NCI-H1092 treated with DMSO at 0.1 percent for 48 hours (cell line): ENCODE data around the gene HMX3.

Experiments used
- DNase-seq: peaks from one replicate; lab custom pipeline; 2025; lab: John Stamatoyannopoulos, UW

HMX3 gene

DNA sequence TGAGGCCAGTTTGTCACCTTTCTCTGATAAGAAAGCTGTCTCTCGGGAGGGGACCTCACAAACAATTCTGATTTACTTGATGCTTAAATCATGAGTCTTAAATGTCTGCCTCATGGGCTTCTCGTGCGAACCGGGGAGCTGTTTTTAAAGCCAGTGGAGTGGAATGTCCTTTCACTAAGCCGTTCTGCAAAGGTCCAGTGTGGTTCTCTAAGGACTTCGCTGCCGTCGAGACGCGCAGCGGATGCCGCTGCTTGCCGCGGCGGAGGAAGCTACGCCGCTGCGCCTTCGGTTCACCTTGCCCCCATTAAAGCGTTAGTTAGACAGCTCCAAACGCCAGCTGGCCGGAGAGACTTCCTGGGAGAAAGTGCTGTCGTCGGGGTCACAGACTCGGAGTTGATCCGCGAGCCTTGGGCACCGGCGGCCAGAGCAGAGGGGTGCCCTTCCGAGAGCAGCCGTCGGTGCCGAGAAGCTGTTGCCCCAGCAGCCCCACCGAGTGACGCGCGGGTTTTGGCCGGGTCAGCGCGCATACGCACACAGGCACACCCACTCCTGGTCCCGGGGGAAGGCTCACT is 1.3 kb upstream of the HMX3 start:
- no peak for DNase-seq

- no peak for DNase-seq
These were observed 805 bp upstream of the HMX3 start for GRCh38 chr10:123134915-123135414.

DNA sequence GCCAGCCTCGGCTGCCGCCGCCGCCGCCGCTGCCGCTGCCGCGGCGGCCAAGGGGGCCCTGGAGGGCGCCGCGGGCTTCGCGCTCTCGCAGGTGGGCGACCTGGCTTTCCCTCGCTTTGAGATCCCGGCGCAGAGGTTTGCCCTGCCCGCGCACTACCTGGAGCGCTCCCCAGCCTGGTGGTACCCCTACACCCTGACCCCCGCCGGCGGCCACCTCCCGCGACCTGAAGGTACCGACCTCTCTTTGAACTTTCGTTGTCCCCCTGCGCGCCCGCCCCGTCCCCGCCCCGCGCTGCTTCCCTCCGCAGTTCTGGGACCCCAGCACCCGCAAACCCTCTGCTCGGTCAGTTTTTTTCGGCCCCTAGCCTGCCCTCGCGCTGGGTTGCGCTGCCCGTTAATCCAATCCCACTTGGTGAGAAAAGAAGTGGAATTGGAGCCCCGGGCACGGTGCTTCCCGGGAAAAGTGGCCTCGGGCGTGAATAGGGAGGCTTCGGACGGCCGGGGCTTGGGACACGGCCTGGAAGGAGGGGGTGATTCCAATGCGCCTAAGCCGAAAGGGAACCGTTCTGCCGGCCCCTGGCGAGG is 543 bp downstream of the HMX3 start:
- DNase-seq: peak; percentile 42

GRCh38 chr10:123136806-123137642 is 1.3 kb downstream of the HMX3 start:
- peak; percentile 42 for DNase-seq

DNA sequence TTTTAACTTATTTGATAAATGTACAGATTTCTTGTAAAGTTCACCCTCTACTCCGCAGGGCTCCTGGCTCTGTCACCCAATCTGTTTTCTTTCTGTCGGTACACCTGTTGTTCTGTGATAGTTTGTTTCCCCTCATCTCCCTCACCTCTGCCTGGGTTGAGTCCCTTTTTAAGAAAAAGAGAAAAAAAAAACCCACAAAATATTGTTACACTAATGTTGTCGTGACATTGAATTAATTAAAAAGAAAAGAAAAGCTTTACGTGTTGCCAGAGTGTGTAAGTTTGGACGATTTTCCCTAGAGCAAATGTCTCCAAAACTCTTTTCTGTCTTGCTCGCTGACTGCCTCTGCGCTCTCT is 3.4 kb downstream of the HMX3 start:
- DNase-seq: no peak

DNA sequence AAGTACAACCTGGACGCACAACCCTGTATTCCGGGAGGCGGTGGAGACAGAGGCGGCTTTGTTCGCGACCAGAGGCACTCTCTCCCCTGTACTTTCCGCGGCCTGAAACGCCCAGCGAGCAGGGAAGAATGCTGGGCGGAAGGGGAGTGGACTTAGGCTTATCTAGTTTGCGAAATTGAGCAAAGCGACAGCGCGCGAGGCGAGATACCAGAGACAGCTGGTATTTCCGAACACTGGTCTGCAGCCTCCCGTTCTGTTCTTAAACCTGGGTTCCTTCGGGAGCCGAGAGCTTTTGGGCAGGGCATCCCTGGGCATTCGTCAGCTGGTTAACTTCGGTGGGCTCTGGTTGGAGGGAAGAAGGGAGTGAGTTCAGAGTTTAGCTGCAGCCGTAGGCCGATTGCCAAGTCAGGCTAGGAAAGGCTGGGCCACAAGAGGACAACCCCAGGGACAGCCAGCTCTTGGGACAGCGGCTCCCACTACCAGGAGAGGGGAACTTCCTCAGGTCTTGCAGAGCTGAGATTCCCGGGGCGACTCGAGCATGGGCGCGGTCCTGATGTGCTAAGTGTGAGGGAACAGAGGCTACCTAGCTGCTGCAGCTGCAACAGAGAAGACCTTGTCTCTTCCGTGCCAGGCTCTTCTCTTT is 3.9 kb downstream of the HMX3 start:
- no peak for DNase-seq

DNA sequence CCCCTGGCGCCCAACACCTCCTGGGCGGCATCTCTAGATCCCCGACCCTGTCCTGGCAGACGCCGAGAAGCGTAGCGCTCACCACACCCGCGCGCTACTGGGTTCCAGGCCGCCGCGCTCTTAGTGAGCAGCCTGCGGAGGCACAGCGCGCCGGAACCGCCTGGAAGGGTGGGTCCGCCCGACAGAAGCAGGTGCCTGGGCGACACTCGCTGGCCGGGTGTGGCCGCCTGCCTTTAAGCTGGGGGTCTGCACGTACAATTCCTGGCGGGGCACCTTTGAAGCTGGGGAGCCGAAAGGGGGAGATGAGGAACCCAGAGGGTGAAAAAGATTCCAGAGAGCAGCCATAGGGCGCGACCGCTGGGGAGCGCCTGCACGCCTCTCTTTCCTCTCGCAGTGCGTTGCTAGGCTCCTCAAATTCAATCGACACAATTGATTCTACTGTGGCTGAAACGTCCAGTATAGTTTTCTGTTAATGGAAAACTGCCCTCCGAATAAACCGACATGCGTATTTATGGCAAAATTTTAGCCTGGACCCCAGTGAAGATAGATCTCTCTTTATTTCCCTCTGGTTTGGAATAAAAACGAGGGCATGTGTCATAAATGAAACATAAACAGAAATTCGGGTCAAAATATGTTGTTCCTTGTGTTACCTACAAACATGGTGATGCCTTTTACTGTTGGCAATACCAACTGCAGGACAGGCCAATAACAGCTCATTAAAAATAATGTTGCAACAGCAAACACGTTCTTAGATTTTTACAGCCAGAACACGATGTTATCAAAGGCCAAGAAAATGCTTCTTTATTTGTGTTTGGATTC is 4.6 kb downstream of the HMX3 start:
- DNase-seq: no peak

DNA sequence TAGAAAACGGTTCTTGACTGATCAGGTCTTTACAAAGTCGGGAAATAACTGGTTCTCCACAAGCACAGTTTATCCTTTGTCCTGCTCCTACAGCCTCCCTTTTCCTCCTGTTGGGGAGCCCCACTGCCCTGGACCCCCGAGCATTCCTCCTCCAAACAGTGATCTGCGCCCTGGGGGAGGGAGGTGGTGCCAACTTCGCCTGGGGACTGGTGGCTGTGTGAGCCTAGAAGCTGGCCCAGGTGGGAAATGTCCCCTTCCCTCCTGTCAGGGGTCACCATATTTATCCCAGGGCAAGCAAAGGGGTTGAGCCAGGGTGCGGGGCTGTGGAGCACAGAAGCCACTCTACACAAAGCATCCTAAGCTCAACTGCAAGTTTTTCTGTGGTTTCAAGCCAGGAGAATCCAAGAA is 5.2 kb downstream of the HMX3 start:
- no peak for DNase-seq

- DNase-seq: no peak
These were observed 6.3 kb downstream of the HMX3 start for GRCh38 chr10:123141791-123142700.

GRCh38 chr10:123142701-123143161 is 7.0 kb downstream of the HMX3 start:
- DNase-seq: no peak

GRCh38 chr10:123143162-123143824 is 7.5 kb downstream of the HMX3 start:
- DNase-seq: no peak

DNA sequence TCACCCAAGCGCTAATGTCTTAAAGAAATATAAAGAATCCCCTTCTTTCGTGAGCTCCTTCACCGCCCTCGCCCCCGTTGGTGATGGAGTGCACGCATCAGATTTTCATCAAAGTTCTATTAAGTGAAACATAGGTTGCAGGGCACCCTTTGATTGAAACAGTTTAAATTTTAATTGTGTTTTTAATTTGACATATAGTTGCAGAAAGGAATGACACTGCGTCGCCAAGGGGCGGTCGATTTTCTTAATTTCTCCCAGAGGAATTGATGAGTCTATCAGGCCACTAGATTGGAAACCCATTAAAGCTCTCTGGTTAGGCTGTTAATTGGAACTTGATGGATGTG is 8.0 kb downstream of the HMX3 start:
- no peak for DNase-seq

GRCh38 chr10:123144697-123145541 is 9.1 kb downstream of the HMX3 start:
- no peak for DNase-seq

DNA sequence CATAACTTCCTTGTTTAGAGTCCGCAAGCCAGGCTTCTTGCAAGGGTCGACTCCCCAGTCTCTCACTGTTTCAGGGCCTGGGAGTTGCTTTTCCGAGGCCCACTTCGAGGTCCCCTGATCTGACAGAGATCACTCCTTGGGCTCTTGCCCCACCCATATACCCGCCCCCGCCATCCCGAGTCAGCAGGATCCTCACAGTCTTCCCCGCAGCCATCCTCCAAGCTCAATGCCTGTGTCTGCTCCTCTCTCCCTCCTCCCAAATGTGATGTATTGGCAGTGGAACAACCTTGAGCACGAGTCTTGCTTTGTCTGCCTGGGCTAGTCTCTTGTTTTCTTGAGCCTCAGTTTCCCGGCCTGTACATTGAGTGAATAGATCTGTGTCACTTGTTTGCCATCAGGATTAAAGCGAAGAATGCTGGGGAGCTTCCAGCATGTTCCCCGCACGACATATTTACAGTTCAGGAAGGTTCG is 9.8 kb downstream of the HMX3 start:
- no peak for DNase-seq

- DNase-seq: no peak
These were observed 10.5 kb downstream of the HMX3 start for GRCh38 chr10:123146013-123146893.

GRCh38 chr10:123146894-123147634 is 11.3 kb downstream of the HMX3 start:
- DNase-seq: no peak

- peak; percentile 45 for DNase-seq
These were observed 12.1 kb downstream of the HMX3 start, which contains the start of gene HMX2 for GRCh38 chr10:123147635-123148413. TSS of gene HMX2 (plus strand) at chr10:123148136. CDS start at chr10:123148379, 243 bp downstream.
